Lung microvascular endothelial cell (primary cell): ENCODE results near the gene AP5S1. TPM values are rescaled to one million over a fixed set of nuclear protein-coding genes. Genes with fewer than 3 reads are reported as not detected.

Experiments used
- DNase-seq, 2 donors: peaks; one replicate each; pipeline versions ENCODE4 v3.0.0 to v3.0.0-alpha.2; 2010; ENCODE audit warnings: low read depth in 2 of 2
- total RNA-seq: library from RNA; depleted of rRNA; stranded (reverse); fragments of >200 nt; gene quantifications from 2 replicates; pipeline ENCODE4 v1.2.1, GENCODE V29; 2014

AP5S1 gene
- total RNA-seq, 1 donor from 2014 or later: 15.7 TPM

DNA sequence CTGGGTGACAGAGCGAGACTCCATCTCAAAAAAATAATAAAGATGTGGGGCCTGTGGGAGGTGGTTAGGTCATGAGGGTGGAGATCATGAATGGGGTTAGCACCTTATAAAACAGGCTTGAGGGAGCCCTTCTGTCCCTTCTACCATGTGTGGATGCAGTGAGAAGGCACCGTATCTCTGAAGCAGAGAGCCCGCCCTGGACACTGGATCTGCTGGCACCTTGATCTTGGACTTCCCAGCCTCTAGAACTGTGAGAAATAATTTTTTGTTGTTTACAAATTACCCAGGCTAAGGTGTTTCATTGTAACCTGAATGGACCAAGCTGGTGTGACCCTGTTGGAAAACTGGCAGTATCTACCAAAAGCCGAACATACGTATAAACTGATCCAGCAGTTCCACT lies 53.2 kb downstream of the AP5S1 start:
- DNase-seq: no peak

DNA sequence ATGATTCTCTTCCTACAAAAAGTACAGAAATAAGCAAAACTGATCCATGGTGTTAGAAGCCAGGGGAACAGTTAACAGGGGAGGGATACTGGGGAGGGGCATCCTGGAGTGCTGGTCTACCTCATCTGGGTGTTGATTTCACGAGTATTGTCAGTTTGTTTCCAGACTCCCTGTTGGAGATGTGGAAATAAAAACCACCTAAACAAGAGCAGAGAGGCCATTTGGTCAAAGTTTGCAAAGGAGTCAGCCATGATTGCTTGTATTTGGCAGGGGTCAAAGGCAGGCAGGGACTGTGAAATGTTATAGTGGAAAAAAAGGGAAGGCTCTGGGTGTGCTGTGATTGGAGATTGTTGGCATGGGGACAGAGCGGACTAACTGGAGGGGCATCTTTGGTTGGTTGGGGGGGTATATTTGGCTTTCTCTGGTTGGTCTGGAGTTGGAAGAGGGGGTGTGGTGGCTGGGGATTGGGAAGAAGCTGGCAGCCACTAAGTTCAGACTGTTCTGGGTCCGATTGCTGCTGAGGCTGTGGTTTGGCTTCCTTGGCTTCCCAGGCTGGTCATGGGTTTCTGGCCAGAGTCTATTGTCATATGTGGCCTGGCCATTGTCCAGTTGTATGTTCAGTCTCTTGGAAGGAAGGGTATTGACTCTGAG lies 54.0 kb downstream of the AP5S1 start:
- no peak for DNase-seq

DNA sequence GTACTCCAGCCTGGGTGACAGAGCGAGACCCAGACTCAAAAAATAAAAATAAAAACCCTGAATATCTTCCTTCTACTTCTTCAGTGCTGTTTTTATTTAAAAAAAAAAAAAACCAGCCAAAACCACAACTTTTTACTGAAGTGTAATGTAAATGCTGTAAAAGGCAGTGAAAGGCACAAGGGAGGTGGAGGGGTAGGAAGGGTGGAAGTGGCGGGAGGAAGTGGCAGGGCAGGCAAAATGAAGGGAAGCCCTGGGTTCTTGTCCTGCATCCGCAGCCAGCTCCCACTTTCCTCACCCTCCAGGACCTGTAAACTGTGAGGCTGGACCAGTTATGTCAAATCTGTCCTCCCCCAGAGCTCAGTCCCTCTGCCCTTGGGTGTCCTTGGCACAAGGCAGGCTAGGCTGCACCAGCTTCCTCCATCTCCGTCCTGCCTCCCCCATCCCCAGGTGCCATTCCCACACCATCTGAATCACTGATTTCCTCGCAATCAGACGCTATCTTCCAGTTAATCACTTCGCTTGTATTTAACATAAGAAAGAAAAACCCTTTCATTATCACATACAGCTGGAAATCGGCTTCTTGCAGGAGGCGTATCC lies 55.1 kb downstream of the AP5S1 start:
- no peak for DNase-seq

DNA sequence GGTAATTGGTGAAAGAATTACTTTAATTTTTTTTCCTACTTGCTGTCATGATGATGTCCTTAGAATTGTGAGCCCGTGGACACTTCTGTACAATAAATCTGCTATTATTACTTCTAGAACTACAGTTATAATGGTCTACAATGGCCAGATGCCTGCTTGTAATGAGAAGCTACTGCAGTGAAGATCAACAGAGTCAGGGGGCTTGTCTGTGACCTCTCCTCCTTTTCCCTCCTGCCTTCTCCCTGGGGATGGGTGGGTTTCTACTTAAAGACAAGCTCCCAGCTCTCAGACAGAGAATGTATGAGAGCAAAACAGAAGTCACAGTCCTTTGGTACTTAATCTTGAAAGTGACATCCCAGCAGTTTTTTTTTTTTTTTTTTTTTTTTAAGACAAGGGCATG lies 55.7 kb downstream of the AP5S1 start:
- no peak for DNase-seq

DNA sequence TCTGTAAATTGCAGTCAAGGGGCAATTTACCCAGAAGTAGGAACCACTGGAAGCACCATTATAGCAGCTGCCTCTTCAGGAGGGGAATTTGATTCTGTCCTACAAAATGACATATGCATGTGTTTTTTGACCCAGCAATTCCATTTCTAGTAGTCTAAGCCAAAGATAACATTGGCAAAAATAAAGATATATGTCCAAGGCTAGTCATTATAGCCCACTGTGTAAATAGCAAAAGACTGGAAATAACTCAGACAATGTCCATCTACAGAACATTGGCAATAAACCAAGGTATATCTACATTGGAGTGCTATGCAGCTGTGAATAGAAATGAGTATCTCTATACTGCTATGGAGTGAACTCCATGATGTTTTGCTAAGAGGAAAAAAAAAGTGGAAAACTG lies 56.3 kb downstream of the AP5S1 start:
- DNase-seq: peak in 1 of 2 donors; percentile 75

Other genes starting within 250 kb of the AP5S1 start
- gene GFRA4, start 157.1 kb upstream of the AP5S1 start, total RNA-seq: not detected in 2 replicates
- under 0.01 TPM in 1 of 2 replicates, not detected in the other for gene ADAM33, start 138.5 kb upstream of the AP5S1 start, total RNA-seq
- gene SIGLEC1, start 107.9 kb upstream of the AP5S1 start, total RNA-seq: not detected in 2 replicates
- gene HSPA12B, start 87.9 kb upstream of the AP5S1 start, total RNA-seq: 8.7 and 9.9 TPM in 2 replicates
- 10.3 and 19.2 TPM in 2 replicates for gene ADISSP, start 52.8 kb upstream of the AP5S1 start, total RNA-seq
- gene SPEF1, start 39.1 kb upstream of the AP5S1 start, total RNA-seq: under 0.01 TPM in 1 of 2 replicates, not detected in the other
- 51.2 and 76.8 TPM in 2 replicates for gene CENPB, start 33.8 kb upstream of the AP5S1 start, total RNA-seq
- gene CDC25B, start 24.2 kb upstream of the AP5S1 start, total RNA-seq: 18.3 and 21.4 TPM in 2 replicates
- 12.4 and 15.9 TPM in 2 replicates for gene MAVS, start 26.3 kb downstream of the AP5S1 start, total RNA-seq
- gene PANK2, start 68.8 kb downstream of the AP5S1 start, total RNA-seq: 27.9 and 31.0 TPM in 2 replicates
- gene RNF24, start 195.0 kb downstream of the AP5S1 start, total RNA-seq: 2.4 and 3.6 TPM in 2 replicates